ENCODE results near the gene KNDC1. TPM values are rescaled to one million over a fixed set of nuclear protein-coding genes. Genes with fewer than 3 reads are reported as not detected.
"Not testable (repeated sequence)": the region's sequence is repeated elsewhere in the genome, so short reads cannot be mapped to it uniquely, and the experiment has no call there.

KNDC1 gene
- total RNA-seq (1 to 10 TPM in 5 of 7 donors, under 1 TPM in 2; 0.32 to 3.5 (median 2.5) TPM), polyA plus RNA-seq (under 1 TPM; 0.05 to 0.43 (median 0.29) TPM)
- long read RNA-seq, donor 1 = 0 reads
- long read RNA-seq, donor 2 = 0 reads

- Histone ChIP-seq H3K9me3 (no peaks in the 10 kb centered on the region), H3K4me1 (peaks cover 0 to 23% (median 14%) of the 10 kb centered on the region in 6 donors), H3K4me3 (peak within 1 kb of the TSS; percentile 27 to 72 (median 43)), H3K36me3 (no peaks in the 10 kb centered on the region), H3K27ac (no peak within 1 kb of the TSS), H3K27me3 (replicated peaks in 1 of 7) (peaks cover 0 to 77% (median 42%) of the 10 kb centered on the region in 7 donors)
- WGBS, 5 donors = 1 to 2% (median 1%) methylated on average over 14 to 108 of the region's 108 CpGs
- intact Hi-C loops (cut with DNase I; ENCODE audit: low total_unique reads) = no loop called here
- DNase-seq = peak; percentile 74
- TF ChIP-seq POLR2A (IDR thresholded peaks at IDR 0.05) = no peak
- TF ChIP-seq CTCF (IDR thresholded peaks at IDR 0.05 in 8 of 11, conservative IDR thresholded peaks at IDR 0.05 in 3 of 11) = no peak
Observed at GRCh38 chr10:133159950-133160825, at the start of gene KNDC1. TSS of gene KNDC1 (plus strand) at chr10:133160219. CDS start at chr10:133160468, 249 bp downstream.

GRCh38 chr10:133110609-133111275 lies 49.3 kb upstream of the KNDC1 start:
- peaks cover 0 to 28% (median 0%) of the 10 kb centered on the region in 7 donors for H3K27me3 ChIP-seq (replicated peaks in 1 of 7)
- H3K27ac ChIP-seq = peak overlapping the region in 3 of 8 donors; percentile 74 to 80 (median 77)
- TF ChIP-seq POLR2AphosphoS5 (IDR thresholded peaks at IDR 0.05) = no peak
- no peak for TF ChIP-seq POLR2A (IDR thresholded peaks at IDR 0.05)
- TF ChIP-seq CTCF (IDR thresholded peaks at IDR 0.05 in 8 of 11, conservative IDR thresholded peaks at IDR 0.05 in 3 of 11) = no peak
- H3K36me3 ChIP-seq = no peaks in the 10 kb centered on the region
- intact Hi-C loops (cut with DNase I; ENCODE audit: low total_unique reads) = no loop called here
- WGBS, 5 donors = 26 to 57% (median 50%) methylated on average over 4 to 6 of the region's 6 CpGs
- H3K9me3 ChIP-seq = peaks cover 0 to 40% (median 27%) of the 10 kb centered on the region in 8 donors
- peaks cover 0 to 18% (median 0%) of the 10 kb centered on the region in 6 donors for H3K4me1 ChIP-seq
- DNase-seq = no peak
- H3K4me3 ChIP-seq = no peak overlapping the region

GRCh38 chr10:133111640-133112039 lies 48.4 kb upstream of the KNDC1 start:
- H3K4me3 ChIP-seq; DNase-seq; intact Hi-C loops (cut with DNase I; ENCODE audit: low total_unique reads); H3K27ac ChIP-seq; H3K36me3 ChIP-seq: not testable (repeated sequence)
- peaks cover 0 to 28% (median 0%) of the 10 kb centered on the region in 7 donors for H3K27me3 ChIP-seq (replicated peaks in 1 of 7)
- H3K4me1 ChIP-seq = peaks cover 0 to 18% (median 0%) of the 10 kb centered on the region in 6 donors
- 18 to 34% (median 25%) methylated on average over 4 to 7 of the region's 7 CpGs for WGBS, 5 donors
- peaks cover 0 to 31% (median 20%) of the 10 kb centered on the region in 8 donors for H3K9me3 ChIP-seq

GRCh38 chr10:133113146-133113830 lies 46.7 kb upstream of the KNDC1 start:
- H3K27ac ChIP-seq = no peak overlapping the region
- DNase-seq = peak; percentile 58
- no peak for TF ChIP-seq POLR2A (IDR thresholded peaks at IDR 0.05)
- no peaks in the 10 kb centered on the region for H3K36me3 ChIP-seq
- 90 to 96% (median 93%) methylated on average over 25 to 31 of the region's 31 CpGs for WGBS, 5 donors
- H3K4me3 ChIP-seq = no peak overlapping the region
- H3K9me3 ChIP-seq = peaks cover 0 to 26% (median 9%) of the 10 kb centered on the region in 8 donors
- H3K27me3 ChIP-seq (replicated peaks in 1 of 7) = peaks cover 0 to 35% (median 0%) of the 10 kb centered on the region in 7 donors
- peaks cover 0 to 18% (median 0%) of the 10 kb centered on the region in 6 donors for H3K4me1 ChIP-seq
- intact Hi-C loops (cut with DNase I; ENCODE audit: low total_unique reads) = no loop called here
